ENCODE data around the gene AUTS2.

The AUTS2 gene

DNA sequence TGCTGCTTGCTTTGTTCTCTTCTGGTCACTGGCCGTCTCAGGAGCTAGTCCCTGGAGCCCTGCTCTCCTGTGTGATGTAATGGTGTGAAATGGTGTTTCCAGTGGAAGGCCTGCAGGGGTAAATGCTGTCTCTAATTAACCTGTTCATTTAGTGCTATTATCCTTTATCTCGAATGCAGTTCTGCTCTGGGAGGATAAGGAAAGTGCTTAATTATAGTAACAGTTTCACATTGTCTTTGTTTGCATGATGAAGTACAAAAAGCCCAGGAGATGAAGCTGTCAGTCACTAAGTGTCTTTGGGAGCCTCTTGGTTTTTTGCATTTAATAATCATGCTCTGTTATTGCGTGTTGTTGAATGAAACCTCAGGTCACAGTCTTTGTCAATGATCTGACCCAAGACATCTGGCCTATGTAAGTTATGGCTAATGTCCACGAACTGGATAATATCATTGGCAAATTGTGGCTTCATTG, 778.3 kb downstream of the AUTS2 start:
- no CpG with 5 or more reads among the region's 4 CpGs for WGBS (ENCODE audit: insufficient coverage, insufficient read length)
- no peak overlapping the region for H3K4me3 ChIP-seq (ENCODE audit: low read length)
- H3K27me3 ChIP-seq (ENCODE audit: control insufficient read depth, insufficient read depth, low read length), result no peaks in the 10 kb centered on the region
- no peak overlapping the region for H3K27ac ChIP-seq (ENCODE audit: low read length)
- no peaks in the 10 kb centered on the region for H3K9me3 ChIP-seq (ENCODE audit: control insufficient read depth, insufficient read depth, low read length)
- H3K4me1 ChIP-seq (ENCODE audit: control insufficient read depth, insufficient read depth, low read length), result no peaks in the 10 kb centered on the region
- no peak for DNase-seq (ENCODE audit: low read depth, low spot score)
- H3K36me3 ChIP-seq (ENCODE audit: control insufficient read depth, insufficient read depth, low read length), result no peaks in the 10 kb centered on the region

DNA sequence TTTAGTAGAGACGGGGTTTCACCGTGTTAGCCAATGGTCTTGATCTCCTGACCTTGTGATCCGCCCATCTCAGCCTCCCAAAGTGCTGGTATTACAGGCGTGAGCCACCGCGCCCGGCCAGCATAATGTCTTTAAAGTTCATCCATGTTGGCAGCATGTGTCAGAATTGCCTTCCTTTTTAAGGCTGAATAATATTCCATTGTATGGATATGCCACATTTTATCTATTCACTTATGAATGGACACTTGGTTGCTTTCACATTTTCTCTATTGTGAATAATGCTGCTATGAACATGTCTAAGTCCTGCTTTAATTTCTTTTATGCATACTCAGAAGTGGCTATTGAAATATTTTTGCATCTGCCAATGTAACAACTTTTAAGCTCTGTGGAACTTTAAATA, 779.7 kb downstream of the AUTS2 start:
- Histone ChIP-seq H3K27me3 (ENCODE audit: control insufficient read depth, insufficient read depth, low read length) (no peaks in the 10 kb centered on the region), H3K9me3 (ENCODE audit: control insufficient read depth, insufficient read depth, low read length) (no peaks in the 10 kb centered on the region), H3K36me3 (ENCODE audit: control insufficient read depth, insufficient read depth, low read length) (no peaks in the 10 kb centered on the region), H3K4me3 (ENCODE audit: low read length) (no peak overlapping the region), H3K4me1 (ENCODE audit: control insufficient read depth, insufficient read depth, low read length) (no peaks in the 10 kb centered on the region), H3K27ac (ENCODE audit: low read length) (no peak overlapping the region)
- no CpG with 5 or more reads among the region's 7 CpGs for WGBS (ENCODE audit: insufficient coverage, insufficient read length)
- no peak for DNase-seq (ENCODE audit: low read depth, low spot score)

DNA sequence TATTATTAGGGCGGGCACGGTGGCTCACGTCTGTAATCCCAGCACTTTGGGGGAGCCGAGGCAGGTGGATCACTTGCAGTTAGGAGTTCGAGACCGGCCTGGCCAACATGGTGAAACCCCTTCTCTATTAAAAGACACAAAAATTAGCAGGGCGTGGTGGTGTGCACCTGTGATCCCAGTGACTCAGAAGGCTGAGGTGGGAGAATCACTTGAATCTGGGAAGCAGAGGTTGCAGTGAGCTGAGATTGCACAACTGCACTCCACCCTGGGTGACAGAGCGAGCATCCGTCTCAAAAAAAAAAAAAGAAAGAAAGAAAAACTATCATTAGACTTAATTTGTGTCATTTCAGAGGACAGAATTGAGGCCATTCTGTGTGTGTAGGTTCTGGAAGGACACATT, 780.9 kb downstream of the AUTS2 start:
- Histone ChIP-seq H3K27ac (ENCODE audit: low read length) (no peak overlapping the region), H3K4me3 (ENCODE audit: low read length) (no peak overlapping the region), H3K27me3 (ENCODE audit: control insufficient read depth, insufficient read depth, low read length) (no peaks in the 10 kb centered on the region), H3K36me3 (ENCODE audit: control insufficient read depth, insufficient read depth, low read length) (no peaks in the 10 kb centered on the region), H3K9me3 (ENCODE audit: control insufficient read depth, insufficient read depth, low read length) (no peaks in the 10 kb centered on the region), H3K4me1 (ENCODE audit: control insufficient read depth, insufficient read depth, low read length) (no peaks in the 10 kb centered on the region)
- DNase-seq (ENCODE audit: low read depth, low spot score), result no peak
- WGBS (ENCODE audit: insufficient coverage, insufficient read length), result no CpG with 5 or more reads among the region's 9 CpGs

DNA sequence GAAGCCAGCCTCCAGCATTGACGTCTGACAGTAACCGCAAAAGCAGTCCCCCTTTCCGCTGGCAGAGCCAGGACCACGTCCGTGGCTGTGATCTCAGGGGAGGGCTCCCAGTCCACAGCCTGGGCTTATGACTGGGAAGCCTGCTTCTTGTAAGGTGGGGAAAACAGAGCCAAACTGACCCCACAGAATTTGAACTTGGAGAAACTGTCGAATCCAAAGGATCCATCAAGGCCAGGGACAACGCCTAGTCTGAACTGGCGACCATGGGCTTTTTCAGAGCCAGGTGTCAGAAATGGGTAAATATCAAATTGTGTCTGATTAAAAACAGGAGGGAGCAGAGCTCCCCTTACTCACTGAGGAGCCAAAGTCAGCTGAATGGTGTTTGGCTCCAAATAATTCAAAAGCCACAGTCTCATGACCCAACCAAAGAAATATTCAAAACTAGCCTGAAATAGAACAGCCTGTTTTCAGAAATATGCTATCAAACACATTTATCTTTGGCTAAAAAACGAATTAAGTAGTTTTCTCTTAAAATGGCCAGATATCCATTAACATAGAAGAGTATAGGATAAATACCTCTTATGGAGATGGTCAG, 782.2 kb downstream of the AUTS2 start:
- WGBS (ENCODE audit: insufficient coverage, insufficient read length), result no CpG with 5 or more reads among the region's 9 CpGs
- no peak overlapping the region for H3K4me3 ChIP-seq (ENCODE audit: low read length)
- no peak overlapping the region for H3K27ac ChIP-seq (ENCODE audit: low read length)
- H3K4me1 ChIP-seq (ENCODE audit: control insufficient read depth, insufficient read depth, low read length), result no peaks in the 10 kb centered on the region
- H3K36me3 ChIP-seq (ENCODE audit: control insufficient read depth, insufficient read depth, low read length), result no peaks in the 10 kb centered on the region
- no peaks in the 10 kb centered on the region for H3K9me3 ChIP-seq (ENCODE audit: control insufficient read depth, insufficient read depth, low read length)
- DNase-seq (ENCODE audit: low read depth, low spot score), result no peak
- H3K27me3 ChIP-seq (ENCODE audit: control insufficient read depth, insufficient read depth, low read length), result no peaks in the 10 kb centered on the region; the same call in 1 of the 2 replicates

DNA sequence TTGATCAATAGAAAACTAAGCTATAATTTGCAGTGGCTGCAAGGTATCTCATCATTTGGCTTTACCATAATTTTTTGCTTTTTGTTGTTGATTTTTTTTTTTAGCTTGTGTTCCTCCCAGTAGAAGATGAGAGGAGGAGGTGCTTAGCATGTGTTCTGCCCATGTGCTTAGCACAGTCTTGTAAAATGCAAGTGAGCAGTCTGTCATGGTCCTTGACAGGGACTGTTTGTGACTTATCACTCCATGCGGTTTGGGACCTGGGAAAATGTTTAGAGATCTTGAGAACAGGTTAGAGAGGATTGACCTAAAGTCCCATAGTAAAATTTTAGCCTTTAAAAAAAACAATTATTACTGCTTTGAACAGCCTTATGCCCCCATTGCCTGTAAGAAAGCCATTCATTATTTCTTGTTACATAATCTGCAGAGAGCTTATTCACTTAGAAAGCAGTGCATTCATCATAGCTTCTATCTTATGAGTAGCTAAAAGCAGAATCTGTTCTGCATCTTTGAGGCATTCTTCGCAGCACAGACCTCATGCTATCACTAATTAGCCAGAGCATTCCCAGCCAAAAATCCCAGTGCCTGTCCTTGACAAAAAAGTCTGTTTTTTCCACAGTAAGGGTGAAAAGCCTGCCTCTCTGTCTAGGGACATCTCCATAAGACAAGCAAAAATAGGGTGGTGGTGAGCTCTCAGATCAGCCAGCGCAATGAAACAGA, 784.9 kb downstream of the AUTS2 start:
- no peak overlapping the region for H3K27ac ChIP-seq (ENCODE audit: low read length)
- WGBS (ENCODE audit: insufficient coverage, insufficient read length), result no CpG with 5 or more reads among the region's 3 CpGs
- H3K27me3 ChIP-seq (ENCODE audit: control insufficient read depth, insufficient read depth, low read length), result no peaks in the 10 kb centered on the region; the same call in 1 of the 2 replicates
- H3K36me3 ChIP-seq (ENCODE audit: control insufficient read depth, insufficient read depth, low read length), result no peaks in the 10 kb centered on the region
- H3K4me1 ChIP-seq (ENCODE audit: control insufficient read depth, insufficient read depth, low read length), result no peaks in the 10 kb centered on the region
- no peaks in the 10 kb centered on the region for H3K9me3 ChIP-seq (ENCODE audit: control insufficient read depth, insufficient read depth, low read length)
- DNase-seq (ENCODE audit: low read depth, low spot score), result no peak
- no peak overlapping the region for H3K4me3 ChIP-seq (ENCODE audit: low read length)

GRCh38 chr7:70384024-70384423, 785.7 kb downstream of the AUTS2 start:
- no peaks in the 10 kb centered on the region for H3K9me3 ChIP-seq (ENCODE audit: control insufficient read depth, insufficient read depth, low read length)
- DNase-seq (ENCODE audit: low read depth, low spot score), result no peak
- H3K27ac ChIP-seq (ENCODE audit: low read length), result no peak overlapping the region
- no peak overlapping the region for H3K4me3 ChIP-seq (ENCODE audit: low read length)
- no peaks in the 10 kb centered on the region for H3K4me1 ChIP-seq (ENCODE audit: control insufficient read depth, insufficient read depth, low read length)
- WGBS (ENCODE audit: insufficient coverage, insufficient read length), result no CpG with 5 or more reads among the region's 7 CpGs
- H3K36me3 ChIP-seq (ENCODE audit: control insufficient read depth, insufficient read depth, low read length), result no peaks in the 10 kb centered on the region
- no peaks in the 10 kb centered on the region; the same call in 1 of the 2 replicates for H3K27me3 ChIP-seq (ENCODE audit: control insufficient read depth, insufficient read depth, low read length)

GRCh38 chr7:70384891-70385290, 786.6 kb downstream of the AUTS2 start:
- Histone ChIP-seq H3K27me3 (ENCODE audit: control insufficient read depth, insufficient read depth, low read length) (no peaks in the 10 kb centered on the region; the same call in 1 of the 2 replicates), H3K4me1 (ENCODE audit: control insufficient read depth, insufficient read depth, low read length) (no peaks in the 10 kb centered on the region), H3K27ac (ENCODE audit: low read length) (no peak overlapping the region), H3K4me3 (ENCODE audit: low read length) (no peak overlapping the region), H3K9me3 (ENCODE audit: control insufficient read depth, insufficient read depth, low read length) (no peaks in the 10 kb centered on the region), H3K36me3 (ENCODE audit: control insufficient read depth, insufficient read depth, low read length) (no peaks in the 10 kb centered on the region)
- no peak for DNase-seq (ENCODE audit: low read depth, low spot score)
- WGBS (ENCODE audit: insufficient coverage, insufficient read length), result no CpG with 5 or more reads among the region's 3 CpGs

- Histone ChIP-seq H3K36me3 (ENCODE audit: control insufficient read depth, insufficient read depth, low read length) (no peaks in the 10 kb centered on the region), H3K4me3 (ENCODE audit: low read length) (no peak overlapping the region), H3K9me3 (ENCODE audit: control insufficient read depth, insufficient read depth, low read length) (no peaks in the 10 kb centered on the region), H3K4me1 (ENCODE audit: control insufficient read depth, insufficient read depth, low read length) (no peaks in the 10 kb centered on the region), H3K27me3 (ENCODE audit: control insufficient read depth, insufficient read depth, low read length) (no peaks in the 10 kb centered on the region; the same call in 1 of the 2 replicates), H3K27ac (ENCODE audit: low read length) (no peak overlapping the region)
- DNase-seq (ENCODE audit: low read depth, low spot score), result no peak
- no CpG with 5 or more reads among the region's 4 CpGs for WGBS (ENCODE audit: insufficient coverage, insufficient read length)
Measured at GRCh38 chr7:70387217-70387616, 788.9 kb downstream of the AUTS2 start.

- no peaks in the 10 kb centered on the region for H3K36me3 ChIP-seq (ENCODE audit: control insufficient read depth, insufficient read depth, low read length)
- H3K4me1 ChIP-seq (ENCODE audit: control insufficient read depth, insufficient read depth, low read length), result no peaks in the 10 kb centered on the region
- no peak overlapping the region for H3K4me3 ChIP-seq (ENCODE audit: low read length)
- WGBS (ENCODE audit: insufficient coverage, insufficient read length), result no CpG with 5 or more reads among the region's 4 CpGs
- no peaks in the 10 kb centered on the region; the same call in 1 of the 2 replicates for H3K27me3 ChIP-seq (ENCODE audit: control insufficient read depth, insufficient read depth, low read length)
- no peak for DNase-seq (ENCODE audit: low read depth, low spot score)
- no peak overlapping the region for H3K27ac ChIP-seq (ENCODE audit: low read length)
- no peaks in the 10 kb centered on the region for H3K9me3 ChIP-seq (ENCODE audit: control insufficient read depth, insufficient read depth, low read length)
Measured at GRCh38 chr7:70389531-70390151, 791.4 kb downstream of the AUTS2 start.

DNA sequence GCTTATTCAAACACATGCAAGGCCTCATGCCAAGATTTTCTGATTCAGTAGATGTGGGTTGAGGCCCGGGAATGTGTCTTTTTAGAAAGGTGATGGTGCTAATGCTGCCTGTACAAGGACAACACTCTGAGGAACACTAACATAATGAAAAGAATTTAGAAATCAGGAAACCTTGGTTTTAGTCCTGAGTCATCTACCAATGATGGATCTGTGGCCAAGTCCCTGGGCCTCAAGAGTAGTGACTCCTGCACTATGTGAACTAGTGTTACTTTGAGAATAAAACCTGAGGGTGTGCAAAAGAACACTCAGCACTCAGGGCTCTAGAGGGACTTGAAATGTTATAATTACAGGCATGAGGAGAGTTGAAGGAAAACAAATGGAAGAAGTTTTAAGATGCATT, 792.0 kb downstream of the AUTS2 start:
- WGBS (ENCODE audit: insufficient coverage, insufficient read length), result no CpG with 5 or more reads among the region's 1 CpG
- Histone ChIP-seq H3K36me3 (ENCODE audit: control insufficient read depth, insufficient read depth, low read length) (no peaks in the 10 kb centered on the region), H3K27ac (ENCODE audit: low read length) (no peak overlapping the region), H3K4me3 (ENCODE audit: low read length) (no peak overlapping the region), H3K27me3 (ENCODE audit: control insufficient read depth, insufficient read depth, low read length) (no peaks in the 10 kb centered on the region), H3K9me3 (ENCODE audit: control insufficient read depth, insufficient read depth, low read length) (no peaks in the 10 kb centered on the region), H3K4me1 (ENCODE audit: control insufficient read depth, insufficient read depth, low read length) (no peaks in the 10 kb centered on the region)
- no peak for DNase-seq (ENCODE audit: low read depth, low spot score)
